Measurements from ENCODE around the gene AREL1. TPM values are rescaled to one million over a fixed set of nuclear protein-coding genes. Genes with fewer than 3 reads are reported as not detected.

AREL1 gene
- total RNA-seq, 2 experiments from 2014 or later, result 47.0 to 47.6 TPM

DNA sequence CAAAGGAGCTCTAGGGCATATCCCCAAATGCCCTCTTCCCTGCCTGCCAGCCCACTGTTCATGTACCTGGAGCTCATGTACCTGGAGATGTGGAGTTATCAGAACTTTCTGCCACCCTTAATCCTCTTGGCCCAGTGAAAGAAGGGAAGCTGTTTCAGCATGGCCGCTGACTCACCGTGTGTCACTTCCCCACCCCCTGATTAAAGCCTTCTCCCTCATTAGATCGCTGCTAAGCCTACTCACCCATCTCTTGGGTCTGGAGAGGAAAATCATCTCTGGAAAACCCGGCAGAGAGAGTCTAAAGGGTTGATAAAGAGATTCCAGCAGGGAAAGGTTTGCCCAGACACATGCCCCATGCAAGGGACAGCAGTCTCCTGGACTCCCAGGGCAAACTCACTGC is 96.4 kb downstream of the AREL1 start:
- no peak for ATAC-seq (ENCODE audit: low read depth)
- H3K27me3 Mint-ChIP-seq, result peaks cover 30% of the 10 kb centered on the region
- POLR2A ChIA-PET, result interaction anchor here (1.0 kb wide), 1 partner anchor 147 kb away, joined by 5 read pairs; no protein-coding TSS in a partner anchor
- H3K4me3 Mint-ChIP-seq, result no peak overlapping the region
- peaks cover 46% of the 10 kb centered on the region for H3K4me1 Mint-ChIP-seq
- no peak overlapping the region for H3K27ac Mint-ChIP-seq
- H3K9me3 Mint-ChIP-seq, result no peaks in the 10 kb centered on the region
- no peak for DNase-seq
- H3K36me3 Mint-ChIP-seq, result no peaks in the 10 kb centered on the region

DNA sequence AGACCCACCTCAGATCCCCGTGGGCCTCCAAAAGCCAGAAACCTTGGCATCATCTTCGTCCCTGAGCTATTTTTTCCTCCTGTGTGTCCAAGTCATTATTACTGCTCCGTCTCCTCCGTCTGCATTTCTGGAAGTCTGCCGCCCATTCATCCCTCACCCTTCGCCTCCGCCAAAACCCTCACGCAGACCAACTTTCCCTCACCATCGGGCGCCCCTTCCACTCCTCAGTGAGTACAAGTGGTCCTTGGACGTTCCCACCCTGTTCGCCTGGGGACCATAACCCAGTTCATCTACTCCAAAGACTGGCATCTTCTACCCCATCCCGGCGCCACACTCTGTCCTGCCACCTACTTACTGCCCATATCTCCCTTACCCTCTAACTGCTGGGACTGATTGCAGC is 97.1 kb downstream of the AREL1 start:
- DNase-seq (no peak), ATAC-seq (ENCODE audit: low read depth) (no peak)
- H3K36me3 Mint-ChIP-seq, result no peaks in the 10 kb centered on the region
- no peak overlapping the region for H3K4me3 Mint-ChIP-seq
- H3K27me3 Mint-ChIP-seq, result peaks cover 34% of the 10 kb centered on the region
- POLR2A ChIA-PET, result no interaction called here
- no peaks in the 10 kb centered on the region for H3K9me3 Mint-ChIP-seq
- peaks cover 44% of the 10 kb centered on the region for H3K4me1 Mint-ChIP-seq
- H3K27ac Mint-ChIP-seq, result peak overlapping the region; percentile 27

DNA sequence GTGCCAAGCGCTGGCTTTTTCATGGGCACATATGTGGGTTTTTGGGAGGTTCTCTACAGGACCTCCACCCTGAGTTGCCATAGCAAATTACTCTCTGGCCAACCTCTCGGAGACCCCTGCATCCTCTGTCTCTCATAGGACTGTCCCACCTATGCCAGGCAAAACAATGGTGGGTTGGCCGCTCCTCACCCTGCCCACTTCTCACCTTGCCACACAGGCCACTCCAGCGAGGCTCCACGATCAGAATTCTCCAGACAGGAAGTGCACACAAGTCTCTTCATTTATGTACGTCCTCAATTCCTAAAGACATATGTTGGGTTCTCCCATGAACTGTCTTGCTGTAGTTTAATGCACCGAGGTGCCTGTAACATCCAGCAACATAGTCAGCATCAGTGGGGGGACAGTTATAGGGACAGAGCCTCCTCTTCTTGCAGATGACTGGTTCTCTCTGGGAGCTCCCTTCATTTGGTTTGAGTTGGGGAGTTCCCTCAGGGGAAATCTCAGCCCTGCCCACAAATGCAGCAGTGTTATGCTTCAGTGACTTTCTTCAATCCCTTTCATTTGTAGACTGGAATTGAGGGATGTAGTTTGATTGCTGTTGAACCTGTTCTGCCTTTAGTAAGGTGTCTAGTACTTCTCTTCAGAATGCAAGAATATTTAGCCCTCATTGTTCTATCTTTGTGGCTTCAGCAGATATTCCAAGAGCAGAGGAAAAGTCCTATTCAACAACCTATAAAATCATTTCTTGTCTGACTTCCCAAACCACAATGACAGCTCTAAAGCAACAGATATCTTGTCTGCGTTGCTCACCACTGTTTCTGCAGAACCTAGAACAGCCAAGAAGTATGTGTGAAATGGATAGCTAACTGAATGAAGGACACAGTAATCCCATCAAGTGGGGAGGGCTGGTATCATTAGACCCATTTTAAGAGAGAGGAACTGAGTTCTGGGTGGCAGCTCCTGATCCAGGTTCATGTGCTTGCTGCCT is 98.1 kb downstream of the AREL1 start:
- no peak for DNase-seq
- Mint-ChIP-seq H3K4me1 (peaks cover 35% of the 10 kb centered on the region), H3K27ac (no peak overlapping the region), H3K9me3 (no peaks in the 10 kb centered on the region), H3K36me3 (no peaks in the 10 kb centered on the region), H3K27me3 (peaks cover 40% of the 10 kb centered on the region), H3K4me3 (no peak overlapping the region)
- ATAC-seq (ENCODE audit: low read depth), result no peak
- POLR2A ChIA-PET, result no interaction called here

DNA sequence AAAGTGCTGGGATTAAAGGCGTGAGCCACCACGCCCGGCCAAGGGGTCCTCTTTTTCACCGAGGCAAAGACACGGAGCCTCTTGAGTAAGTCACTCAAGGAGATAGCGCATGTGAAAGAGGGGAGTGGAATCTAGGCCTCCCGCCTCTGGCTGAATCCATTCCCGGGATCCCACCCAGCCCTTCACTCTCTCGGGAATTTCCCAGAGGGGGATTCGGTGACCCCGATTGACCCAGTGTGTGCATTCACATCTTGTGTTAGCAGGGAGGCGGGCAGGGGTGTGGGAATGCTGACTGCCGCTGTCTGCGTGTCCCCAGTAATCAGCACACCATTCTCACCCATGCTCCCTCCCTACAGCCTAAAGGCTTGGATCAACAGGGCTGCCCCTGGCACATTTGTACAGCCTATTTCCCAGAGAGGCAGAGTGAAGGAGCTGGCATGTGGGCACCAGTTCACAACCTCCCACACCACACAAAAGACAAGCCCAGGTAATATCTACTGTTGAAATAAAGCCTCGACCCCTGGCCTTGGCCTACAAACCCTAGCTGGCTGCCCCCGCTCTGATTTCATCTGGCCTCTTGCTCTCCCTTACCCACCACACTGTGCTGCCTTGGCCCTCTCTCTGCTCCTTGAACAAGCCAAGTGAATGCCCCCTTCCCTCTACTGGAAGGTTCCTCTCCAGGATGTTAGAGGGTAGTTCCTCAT is 99.5 kb downstream of the AREL1 start:
- Mint-ChIP-seq H3K4me1 (peaks cover 32% of the 10 kb centered on the region), H3K36me3 (no peaks in the 10 kb centered on the region), H3K4me3 (peak overlapping the region; percentile 21), H3K27ac (no peak overlapping the region), H3K27me3 (peaks cover 45% of the 10 kb centered on the region), H3K9me3 (no peaks in the 10 kb centered on the region)
- no peak for DNase-seq
- no peak for ATAC-seq (ENCODE audit: low read depth)
- POLR2A ChIA-PET, result interaction anchor here (0.6 kb wide), 1 partner anchor 318 kb away, joined by 6 read pairs; no protein-coding TSS in a partner anchor

DNA sequence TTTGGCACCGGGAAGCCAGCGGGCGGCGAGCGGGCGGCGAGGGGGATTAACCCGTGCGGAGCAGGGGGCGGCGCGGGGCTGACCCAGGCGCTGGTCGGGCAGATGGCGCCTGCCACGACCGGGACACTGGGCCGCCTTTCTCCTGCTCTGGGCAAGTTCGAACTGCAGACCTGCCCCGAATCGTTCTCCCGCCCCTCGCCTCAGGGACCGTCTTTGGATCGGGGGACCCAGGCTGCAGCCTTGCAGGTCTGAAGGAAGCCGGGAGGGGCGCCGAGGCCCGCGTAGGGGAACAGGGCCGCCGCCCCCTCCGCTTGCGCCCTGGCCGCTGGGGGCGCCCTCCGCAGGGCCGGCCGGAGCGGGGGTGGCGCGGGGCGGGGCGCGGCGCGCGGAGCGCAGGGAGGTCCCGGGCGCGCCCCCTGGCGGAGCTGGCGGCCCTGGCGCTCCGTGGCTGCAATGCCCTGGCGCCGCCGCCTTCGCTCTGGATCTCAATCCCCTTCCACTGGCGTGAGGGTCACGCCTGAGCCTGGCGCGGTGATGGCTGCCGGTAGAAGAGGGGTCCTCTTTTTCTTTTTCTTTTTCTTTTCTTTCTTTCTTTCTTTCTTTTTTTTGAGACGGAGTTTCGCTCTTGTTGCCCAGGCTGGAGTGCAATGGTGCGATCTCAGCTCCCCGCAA is 100.4 kb downstream of the AREL1 start:
- peaks cover 45% of the 10 kb centered on the region for H3K27me3 Mint-ChIP-seq
- no peaks in the 10 kb centered on the region for H3K36me3 Mint-ChIP-seq
- H3K27ac Mint-ChIP-seq, result no peak overlapping the region
- H3K4me3 Mint-ChIP-seq, result peak overlapping the region; percentile 79
- POLR2A ChIA-PET, result interaction anchor here (0.6 to 2.6 kb wide), 2 partner anchors 151 to 319 kb away, joined by 6 to 9 read pairs; partner anchors contain the start of gene YLPM1
- DNase-seq (peak; percentile 99), ATAC-seq (ENCODE audit: low read depth) (peak; percentile 85)
- H3K9me3 Mint-ChIP-seq, result no peaks in the 10 kb centered on the region
- H3K4me1 Mint-ChIP-seq, result peaks cover 25% of the 10 kb centered on the region

DNA sequence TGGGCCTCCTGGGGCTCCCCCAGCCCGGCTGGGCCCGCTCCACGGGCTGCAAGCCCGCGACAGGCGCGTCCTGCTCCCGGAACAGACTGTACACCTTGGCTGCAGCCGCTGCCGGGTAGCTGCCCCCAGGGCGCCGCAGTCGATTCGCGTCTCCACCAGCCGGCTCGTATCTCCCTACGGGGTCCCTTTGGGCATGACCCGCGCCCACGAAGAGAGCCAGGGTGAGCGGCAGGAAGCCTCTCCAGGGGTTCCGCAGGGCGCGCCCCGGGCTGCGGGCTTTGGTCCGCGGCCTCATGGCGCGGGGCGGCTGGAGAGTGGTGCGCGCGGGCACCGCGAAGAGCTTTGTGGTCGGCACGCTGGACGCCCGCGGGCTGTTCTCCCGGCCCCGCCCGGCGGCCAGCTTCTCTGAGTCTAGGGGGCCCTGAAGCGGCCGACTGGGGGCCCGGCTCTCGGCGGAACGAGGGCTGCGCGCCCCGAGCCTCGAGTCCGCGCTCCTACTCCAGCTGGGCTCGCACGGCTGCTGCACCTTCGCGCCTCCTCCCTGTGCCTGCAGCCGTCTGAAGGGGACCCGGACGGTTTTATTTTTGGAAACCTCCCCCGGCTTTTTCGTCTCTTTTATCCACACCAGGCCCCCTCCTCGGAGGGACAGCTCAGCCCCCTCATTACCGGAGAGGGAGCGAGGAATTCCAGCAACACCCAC is 101.1 kb downstream of the AREL1 start, which contains the start of gene LTBP2:
TSS of gene LTBP2 (minus strand) at position 588 of the 700 bp plus-strand sequence. CDS start at position 295, 293 bp downstream.
- Mint-ChIP-seq H3K9me3 (no peaks in the 10 kb centered on the region), H3K4me1 (peaks cover 23% of the 10 kb centered on the region), H3K4me3 (peak within 1 kb of the TSS; percentile 79), H3K27ac (no peak within 1 kb of the TSS), H3K36me3 (no peaks in the 10 kb centered on the region), H3K27me3 (peaks cover 47% of the 10 kb centered on the region)
- ATAC-seq (ENCODE audit: low read depth), result peak; percentile 17
- DNase-seq, result peak; percentile 60
- POLR2A ChIA-PET, result interaction anchor here (0.8 to 2.6 kb wide), 2 partner anchors 8 to 152 kb away, joined by 3 to 9 read pairs; partner anchors contain the start of gene YLPM1

Other genes with a start within 250 kb of the AREL1 start
- gene NPC2, start 219.8 kb downstream of the AREL1 start, total RNA-seq, result 10 to 100 TPM; 39.5 to 42.1 TPM
- gene ISCA2, start 219.3 kb downstream of the AREL1 start, total RNA-seq, result 10 to 100 TPM; 31.2 to 34.5 TPM
- gene LTBP2, start 100.8 kb downstream of the AREL1 start, total RNA-seq, result 1 to 10 TPM in 1 of 2 experiments, under 1 TPM in 1; 0.28 to 1.1 TPM
- 10 to 100 TPM; 53.9 to 57.9 TPM for gene FCF1, start 64 bp upstream of the AREL1 start, total RNA-seq
- 10 to 100 TPM; 71.7 to 74.4 TPM for gene YLPM1, start 50.2 kb upstream of the AREL1 start, total RNA-seq
- under 1 TPM; 0.28 to 0.69 TPM for gene PROX2, start 163.1 kb upstream of the AREL1 start, total RNA-seq
- 100 to 1,000 TPM; 111 to 124 TPM for gene DLST, start 168.8 kb upstream of the AREL1 start, total RNA-seq
- gene RPS6KL1, start 210.2 kb upstream of the AREL1 start, total RNA-seq, result 1 to 10 TPM; 2.6 to 3.9 TPM
- under 1 TPM in 1 of 2 experiments, not detected in 1; 0.28 TPM for gene PGF, start 242.5 kb upstream of the AREL1 start, total RNA-seq